NCI-H2196 (cell line): ENCODE data around the gene ATF4.

Experiments used
- DNase-seq: peaks from one replicate; lab custom pipeline; 2025; ENCODE audit not compliant: unreplicated experiment; lab: John Stamatoyannopoulos, UW

Gene ATF4

DNA sequence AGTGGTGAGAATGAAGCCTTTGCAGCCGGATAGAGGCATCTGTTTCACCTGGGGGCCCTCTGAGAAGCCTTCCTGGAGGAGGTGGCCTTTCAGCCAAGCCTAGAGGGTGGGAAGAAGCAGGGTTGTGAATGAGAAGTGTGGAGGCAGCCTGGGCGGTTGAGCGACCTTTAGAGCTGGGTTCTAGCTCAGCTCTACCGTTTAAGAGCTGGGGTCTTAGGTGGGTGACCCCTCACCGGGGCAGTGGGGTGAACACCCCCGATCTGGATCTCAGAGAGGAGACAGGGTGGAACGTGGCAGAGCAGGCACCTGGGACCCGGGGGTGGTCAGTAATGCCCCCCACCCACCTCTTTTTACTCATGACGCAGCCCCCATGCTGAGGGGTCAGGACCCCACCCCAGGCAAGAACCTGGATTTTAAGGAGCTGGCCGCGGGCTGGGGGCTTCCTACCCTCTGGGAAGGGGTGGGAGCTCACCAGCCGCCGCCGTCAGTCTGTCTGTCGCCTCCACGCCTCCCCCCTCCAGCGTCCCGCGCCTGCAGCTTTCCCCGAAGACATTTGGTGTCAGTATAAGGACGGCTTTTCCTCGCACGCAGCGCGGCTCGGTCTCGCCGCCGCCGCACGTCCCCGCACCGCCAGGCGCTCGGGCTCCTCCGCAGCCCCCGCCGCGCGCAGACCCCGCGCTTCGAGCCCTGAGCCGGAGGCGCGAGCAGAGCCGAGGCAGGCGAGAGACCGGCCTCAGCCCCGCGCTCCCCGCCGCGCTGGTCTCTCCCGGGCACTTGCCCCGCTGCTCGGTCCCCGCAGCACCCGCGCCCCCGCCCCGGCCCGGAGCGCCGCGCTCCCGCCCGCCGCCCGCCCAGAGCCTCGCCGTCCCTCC lies 36.8 kb downstream of the ATF4 start:
- DNase-seq, result peak; percentile 28

DNA sequence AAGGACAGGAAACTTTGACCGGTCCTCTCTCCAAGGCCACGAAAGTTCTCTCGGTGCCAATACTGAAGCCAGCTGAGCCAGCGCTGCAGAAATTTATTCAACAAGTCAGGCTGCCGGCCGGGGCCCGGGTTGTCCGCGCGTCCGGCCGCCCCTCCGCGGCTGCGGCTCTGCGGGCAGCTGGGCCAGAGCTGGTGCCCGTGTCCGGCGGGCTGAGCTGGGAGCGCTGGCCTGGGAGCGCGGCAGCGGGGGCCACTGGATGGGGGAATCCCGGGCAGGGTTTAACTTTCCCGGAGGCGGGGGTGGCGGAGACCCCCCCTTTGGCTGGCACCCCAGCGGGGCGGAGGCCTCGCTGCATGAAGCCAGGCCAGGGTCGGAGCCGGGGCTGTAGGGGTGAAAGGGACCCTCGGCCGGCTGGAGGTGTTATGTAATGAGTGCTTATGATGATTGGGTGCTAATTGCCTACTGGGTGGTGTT lies 37.9 kb downstream of the ATF4 start:
- DNase-seq, result no peak

DNA sequence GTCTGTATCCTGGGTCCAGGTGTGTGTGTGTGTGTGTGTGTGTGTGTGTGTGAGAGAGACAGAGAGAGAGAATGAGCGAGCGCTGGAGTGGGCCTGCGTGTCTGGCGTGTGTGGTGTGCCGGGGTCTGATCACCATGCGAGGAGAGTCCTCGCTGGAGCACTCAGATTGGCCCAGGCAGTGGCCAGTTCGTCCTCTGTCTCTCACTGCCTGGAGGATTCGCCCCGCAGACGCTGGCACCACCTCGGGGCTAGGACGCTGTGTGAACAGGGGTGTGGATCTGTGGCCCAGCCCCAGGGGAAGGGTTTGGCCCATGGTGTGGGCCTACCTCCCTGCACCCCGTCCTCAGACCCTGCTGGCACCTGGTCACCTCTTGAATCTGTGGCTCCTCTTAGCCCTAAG lies 38.6 kb downstream of the ATF4 start:
- DNase-seq, result no peak

DNA sequence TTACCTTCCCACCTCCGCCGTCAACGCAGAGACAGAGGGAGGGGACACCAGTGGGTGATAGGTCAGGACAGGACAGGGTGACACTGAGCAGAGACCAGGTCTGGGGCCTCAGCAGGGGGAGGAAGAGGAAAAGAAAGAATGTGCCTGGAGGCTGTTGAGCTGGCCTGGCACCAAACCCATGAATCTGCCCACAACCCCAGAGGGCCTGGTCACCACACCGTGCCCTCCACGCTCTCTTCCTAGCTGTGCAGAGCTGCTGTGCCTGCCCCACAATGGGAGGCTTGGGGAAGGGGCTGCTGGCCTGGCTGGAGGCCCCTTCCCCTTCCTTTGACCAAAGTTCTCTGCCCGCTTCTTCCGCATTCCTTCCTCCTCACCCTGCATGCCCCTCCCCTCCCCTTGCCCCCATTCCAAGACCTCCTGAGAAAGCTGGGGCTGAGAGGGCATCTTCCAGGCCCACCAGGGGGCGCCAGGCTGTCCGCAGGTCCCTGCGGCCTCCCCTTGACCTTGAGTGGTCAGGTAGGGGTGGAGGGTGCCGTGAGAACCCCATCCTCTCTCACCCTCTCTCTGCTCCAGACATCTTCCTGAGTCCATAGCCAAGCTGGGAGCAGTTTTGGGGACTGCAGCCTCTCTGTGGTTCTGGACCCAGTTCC lies 39.2 kb downstream of the ATF4 start:
- peak; percentile 9 for DNase-seq

DNA sequence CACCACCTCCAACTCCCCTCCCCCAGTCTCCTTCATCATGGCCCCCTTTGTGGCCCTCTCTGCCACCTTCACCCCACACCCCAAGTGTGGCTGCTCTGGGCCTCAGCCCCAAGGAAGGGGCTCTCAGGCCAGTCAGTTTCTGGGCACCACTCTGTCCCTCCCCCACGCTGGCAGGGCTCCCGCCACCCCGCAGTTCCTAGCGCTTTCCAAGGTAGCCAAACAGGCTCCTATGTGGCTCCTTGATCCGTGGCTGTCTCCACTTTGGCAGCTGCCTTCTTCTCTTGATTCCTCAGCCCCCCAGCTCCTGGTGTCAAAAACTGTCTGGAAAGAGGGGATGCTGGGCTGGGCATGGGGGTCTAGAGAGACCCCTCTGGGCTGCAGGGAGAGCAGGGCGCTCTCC lies 39.8 kb downstream of the ATF4 start:
- no peak for DNase-seq

DNA sequence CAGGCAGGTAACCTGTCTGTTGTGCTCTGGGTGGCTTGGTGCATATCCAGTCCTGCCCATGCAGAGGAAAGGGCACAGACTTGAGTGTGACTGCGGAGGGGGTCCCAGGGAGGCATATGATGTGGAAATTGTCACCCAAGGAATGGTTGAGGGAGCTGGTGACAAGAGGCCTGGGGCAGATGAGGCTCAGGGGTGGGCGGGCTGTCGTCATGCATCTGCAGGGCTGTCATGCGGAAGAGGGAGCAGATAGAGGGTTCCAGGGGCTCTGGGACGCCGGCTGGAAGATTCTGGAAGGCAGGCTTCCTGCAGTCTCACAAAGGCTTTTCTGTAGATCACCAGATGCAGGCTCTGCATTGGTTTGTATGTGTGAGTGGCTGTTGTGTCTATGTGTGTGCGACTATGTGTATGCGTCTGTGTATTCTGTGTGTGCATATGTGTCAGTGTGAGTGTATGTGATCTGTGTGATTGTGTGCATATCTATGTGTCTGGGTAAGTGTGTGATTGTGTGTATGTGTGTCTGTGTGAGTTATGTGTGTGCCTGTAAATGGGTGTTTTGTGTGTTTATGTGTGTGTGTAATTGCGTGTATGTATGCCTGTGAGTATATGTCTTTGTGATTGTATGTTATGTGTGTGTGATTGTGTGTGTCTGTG lies 42.6 kb downstream of the ATF4 start:
- no peak for DNase-seq

DNA sequence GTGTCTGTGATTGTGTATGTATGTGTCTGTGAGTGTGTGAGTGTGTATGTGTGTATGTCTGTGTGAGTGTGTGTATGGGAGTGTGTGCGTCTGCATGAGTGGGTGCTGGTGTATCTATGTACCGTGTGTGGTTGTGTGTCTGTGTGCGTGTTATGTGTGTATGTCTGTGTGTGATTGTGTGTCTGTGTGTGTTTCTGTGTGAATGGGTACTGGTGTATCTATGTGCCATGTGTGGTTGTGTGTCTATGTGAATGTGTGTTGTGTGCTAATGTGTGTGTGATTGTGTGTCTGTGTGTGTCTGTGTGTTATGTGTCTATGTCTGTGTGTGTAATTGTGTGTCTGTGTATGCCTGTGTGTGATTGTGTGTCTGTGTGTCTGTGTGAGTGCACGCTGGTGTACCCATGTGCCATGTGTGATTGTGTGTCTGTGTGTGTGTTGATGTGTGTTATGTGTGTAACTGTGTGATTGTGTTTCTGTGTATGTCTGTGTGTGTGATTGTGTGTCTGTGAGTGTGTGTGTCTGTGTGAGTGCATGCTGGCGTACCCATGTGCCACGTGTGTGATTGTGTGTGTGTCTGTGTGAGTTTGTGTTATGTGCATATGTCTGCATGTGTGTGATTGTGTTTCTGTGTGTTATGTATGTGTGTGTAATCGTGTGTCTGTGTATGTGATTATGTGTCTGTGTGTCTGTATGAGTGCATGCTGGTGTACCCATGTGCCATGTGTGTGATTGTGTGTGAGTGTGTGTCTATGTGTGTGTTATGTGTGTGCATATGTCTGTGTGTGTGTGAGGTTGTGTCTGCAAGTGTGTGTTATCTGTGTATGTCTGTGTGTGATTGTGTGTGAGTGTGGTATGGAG lies 43.4 kb downstream of the ATF4 start:
- no peak for DNase-seq

DNA sequence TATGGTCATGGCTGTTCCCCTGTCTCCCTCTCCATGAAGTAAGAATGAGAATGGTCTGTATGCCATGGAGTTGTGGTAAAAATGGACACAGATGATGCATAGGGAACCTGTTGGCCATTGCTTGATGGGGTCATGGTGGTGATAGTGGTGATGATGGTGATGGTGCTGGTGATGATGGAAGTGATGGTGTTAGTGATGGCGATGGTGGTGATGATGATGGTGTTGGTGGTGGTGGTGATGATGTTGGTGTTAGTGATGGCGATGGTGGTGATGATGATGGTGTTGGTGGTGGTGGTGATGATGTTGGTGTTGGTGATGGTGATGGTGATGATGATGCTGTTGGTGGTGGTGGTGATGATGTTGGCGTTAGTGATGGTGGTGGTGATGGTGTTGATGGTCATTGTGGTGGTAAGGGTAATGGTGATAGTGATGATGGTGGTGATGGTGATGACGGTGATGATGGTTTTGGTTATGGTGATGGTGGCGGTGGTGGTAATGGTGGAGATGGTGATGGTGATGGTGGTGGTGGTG lies 45.1 kb downstream of the ATF4 start:
- DNase-seq, result no peak

DNA sequence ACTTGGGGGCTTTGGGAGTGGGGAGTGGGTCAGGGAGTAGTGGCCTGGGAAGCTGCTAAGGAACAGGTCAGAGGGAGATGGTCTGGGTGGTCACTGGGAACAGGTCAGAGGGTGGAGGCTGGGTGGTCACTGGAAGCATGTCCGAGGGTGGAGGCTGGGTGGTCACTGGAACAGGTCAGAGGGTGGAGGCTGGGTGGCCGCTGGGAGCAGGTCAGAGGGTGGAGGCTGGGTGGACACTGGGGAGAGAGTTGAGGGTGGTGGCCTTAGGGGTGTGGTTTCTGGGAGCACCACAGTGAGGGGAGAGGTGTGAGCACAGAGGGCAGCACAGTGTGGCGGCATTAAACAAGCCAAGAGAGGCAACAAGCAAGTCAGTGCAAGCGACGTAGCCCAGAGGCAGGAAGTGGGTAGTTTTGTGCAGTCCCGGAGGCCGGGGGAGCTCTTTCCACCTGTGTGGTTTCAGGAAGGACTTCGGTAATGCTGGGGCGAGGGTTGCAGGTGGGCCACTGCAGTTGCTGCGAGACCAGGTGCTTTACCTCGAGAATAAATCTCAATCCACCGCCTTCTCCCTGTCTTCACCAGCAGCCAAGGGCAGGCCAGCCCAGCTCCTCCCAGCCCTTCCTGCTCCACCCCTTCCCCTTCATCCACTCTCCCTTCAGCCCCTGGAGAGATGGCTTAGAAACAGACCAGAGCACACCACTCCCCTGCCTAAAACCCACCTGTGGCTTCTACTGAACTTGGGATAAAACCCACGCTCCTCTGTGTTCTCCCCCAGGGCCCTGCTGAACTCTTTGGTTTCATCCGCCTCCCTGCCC lies 47.0 kb downstream of the ATF4 start:
- no peak for DNase-seq

DNA sequence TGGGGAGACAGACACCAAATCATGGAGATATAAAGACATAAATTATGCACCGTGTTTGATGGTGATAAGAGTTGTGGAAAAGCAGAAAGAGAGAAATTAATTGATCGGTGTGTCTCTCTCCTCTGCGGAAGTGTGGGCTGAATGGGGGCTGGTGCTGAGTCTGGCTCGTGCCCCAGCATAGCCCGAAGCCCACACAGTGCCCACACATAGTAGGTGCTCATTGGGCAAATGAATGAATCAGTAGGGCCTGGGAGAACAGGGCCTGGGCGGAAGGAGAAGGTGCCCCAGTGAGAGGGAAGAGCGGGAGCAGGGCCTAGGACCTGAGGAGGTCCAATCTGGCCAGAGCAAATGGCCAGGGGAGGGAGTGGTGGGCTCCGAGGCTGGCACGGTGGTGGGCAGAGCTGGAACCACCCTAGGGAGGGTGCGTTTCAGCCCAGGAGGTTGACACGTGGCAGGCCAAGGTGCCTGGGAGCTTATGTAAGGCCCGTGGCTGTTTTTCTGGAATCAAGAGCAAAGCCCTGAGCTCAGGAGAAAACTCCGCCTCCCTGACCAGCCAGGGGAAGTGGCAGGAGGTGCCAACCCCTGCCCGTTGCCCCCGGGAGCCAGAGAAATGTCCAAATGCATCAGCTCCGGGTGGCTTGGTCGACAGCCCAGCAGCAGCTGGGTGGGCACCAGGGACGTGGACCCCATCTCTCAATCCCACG lies 48.1 kb downstream of the ATF4 start:
- no peak for DNase-seq

DNA sequence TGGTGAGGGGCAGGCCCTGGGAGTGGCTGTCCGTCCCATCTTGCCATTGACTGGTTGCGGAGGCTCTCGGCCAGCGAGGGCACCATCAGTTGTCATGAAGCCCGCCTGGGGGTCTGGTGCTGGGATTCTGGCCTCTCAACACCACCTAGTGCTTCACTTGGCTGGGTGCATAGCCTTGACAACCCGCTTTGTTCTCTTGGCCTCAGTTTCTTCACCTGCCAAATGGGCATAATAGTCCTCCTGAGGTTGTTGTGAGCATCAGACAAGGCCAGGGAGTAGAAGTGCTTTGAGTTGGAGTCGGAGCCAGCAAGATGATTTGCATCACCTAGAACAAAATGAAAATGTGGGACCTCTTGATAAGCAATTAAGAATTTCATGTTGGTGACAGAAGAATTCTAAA lies 48.7 kb downstream of the ATF4 start:
- no peak for DNase-seq

DNA sequence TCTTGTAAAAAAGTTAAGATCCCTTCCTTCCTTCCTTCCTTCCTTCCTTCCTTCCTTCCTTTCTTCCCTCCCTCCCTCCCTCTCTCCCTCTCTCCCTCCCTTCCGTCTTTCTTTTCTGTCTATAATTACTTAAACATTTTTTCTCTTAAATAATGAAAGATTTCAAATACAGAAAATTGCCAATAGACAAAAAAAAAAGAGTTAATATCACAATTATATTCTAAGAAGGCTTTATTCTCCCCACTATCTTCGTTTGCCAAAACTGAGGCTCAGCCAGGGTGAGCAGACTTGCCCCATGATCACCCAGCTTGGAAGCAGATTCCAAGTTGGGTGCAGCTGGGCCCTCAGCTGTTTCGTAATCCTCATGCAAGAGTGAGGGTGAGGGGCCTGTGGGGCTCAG lies 49.9 kb downstream of the ATF4 start:
- DNase-seq, result no peak

DNA sequence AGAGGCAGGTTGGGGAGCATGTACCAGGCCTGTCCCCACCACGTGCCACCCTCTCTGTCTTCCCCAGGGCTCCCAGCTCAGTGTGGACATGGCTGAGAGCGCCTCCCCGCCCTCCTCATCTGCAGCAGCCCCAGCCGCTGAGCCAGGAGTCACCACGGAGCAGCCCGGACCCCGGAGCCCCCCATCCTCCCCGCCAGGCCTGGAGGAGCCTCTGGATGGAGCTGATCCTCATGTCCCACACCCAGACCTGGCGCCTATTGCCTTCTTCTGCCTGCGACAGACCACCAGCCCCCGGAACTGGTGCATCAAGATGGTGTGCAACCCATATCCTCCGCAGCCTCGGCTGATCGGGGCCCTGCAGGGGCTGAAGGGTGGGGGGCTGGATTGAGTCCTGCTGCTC lies 50.3 kb downstream of the ATF4 start, which contains the start of gene CACNA1I:
CACNA1I (plus strand) TSS at position 89 of the 400 bp plus-strand sequence; CDS start at position 89, 0 bp downstream.
- no peak for DNase-seq

DNA sequence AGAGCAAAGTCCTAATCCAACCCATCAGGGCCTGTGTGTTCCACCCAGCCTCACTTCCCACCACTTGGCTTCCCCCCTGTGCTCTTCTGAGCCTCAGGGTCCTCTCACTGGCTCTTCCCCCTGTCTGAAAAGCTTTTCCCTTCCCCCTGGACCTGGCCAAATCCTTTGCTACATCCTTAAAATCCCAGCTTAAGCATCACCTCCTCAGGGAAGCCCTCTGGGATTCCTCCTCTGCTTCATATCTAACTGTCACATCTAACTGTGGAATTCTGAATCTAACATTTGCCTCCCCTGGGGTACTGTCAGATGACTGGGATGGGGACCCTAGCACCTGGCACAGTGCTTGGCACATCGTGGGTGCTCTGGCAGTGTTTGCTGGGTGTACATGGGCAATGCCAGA lies 51.2 kb downstream of the ATF4 start:
- DNase-seq, result no peak
